Uterus (tissue), 4 donors: ENCODE results near the gene RIPK4. TPM values are rescaled to one million over a fixed set of nuclear protein-coding genes. Genes with fewer than 3 reads are reported as not detected.

Experiments
- DNase-seq, 2 donors: peaks; one replicate each; pipeline ENCODE4 v3.0.0-alpha.2; 2019 to 2020
- H3K27ac ChIP-seq, 2 donors: fragments of 200-600 bp; sonication (generic); 1 replicate in 1 of 2; 2 replicates in 1 of 2; pipeline ENCODE4 v1.5.1; 2016 to 2018
- H3K27me3 ChIP-seq, 2 donors: fragments of 200-600 bp; sonication (generic); one replicate each; pipeline ENCODE4 v1.5.1; 2018 to 2019; ENCODE audit warnings: control low read depth in 1 of 2
- H3K36me3 ChIP-seq, 2 donors: fragments of 200-600 bp; sonication (generic); one replicate each; pipeline ENCODE4 v1.5.1; 2019; ENCODE audit warnings: control low read depth in 1 of 2
- H3K4me1 ChIP-seq, 2 donors: fragments of 200-600 bp; sonication (generic); one replicate each; pipeline ENCODE4 v1.5.1; 2018 to 2019; ENCODE audit warnings: control low read depth in 1 of 2
- H3K4me3 ChIP-seq, 2 donors: fragments of 200-600 bp; sonication (generic); 1 replicate in 1 of 2; 2 replicates in 1 of 2; pipeline ENCODE4 v1.5.1; 2018 to 2019; ENCODE audit warnings: mild to moderate bottlenecking in 1 of 2
- H3K9me3 ChIP-seq, 2 donors: fragments of 200-600 bp; sonication (generic); one replicate each; pipeline ENCODE4 v1.5.1; 2019; ENCODE audit warnings: control low read depth in 1 of 2
- CTCF ChIP-seq, 4 experiments: fragments of 200-600 bp in 2 of 4; fragments of 450-650 bp in 2 of 4; sonication (generic) in 2 of 4; IDR thresholded peaks; one replicate each; pipeline ENCODE4 v1.5.1; 2016 to 2019; ENCODE audit warnings: antibody characterized with exemption in 4 of 4, mild to moderate bottlenecking in 2 of 4, moderate library complexity in 1 of 4
- POLR2A ChIP-seq, 2 donors: fragments of 450-650 bp; IDR thresholded peaks; one replicate each; pipeline ENCODE4 v1.6.1; 2016; ENCODE audit warnings: antibody characterized with exemption in 2 of 2, mild to moderate bottlenecking in 1 of 2, moderate library complexity in 1 of 2
- intact Hi-C: fragments of 100-400 bp; cut with DNase I; formaldehyde crosslinking; loops from one replicate; pipeline ENCODE4 v1.15.1; 2023; ENCODE audit warnings: low total_unique reads
- total RNA-seq, 4 donors: library from RNA; depleted of rRNA in 3 of 4; stranded (reverse); fragments of >200 nt in 3 of 4; gene quantifications; one replicate each; pipeline versions ENCODE4 v1.1.0 to v1.2.4, GENCODE V29; 2014 to 2023
- donor health status: DM: yes; HTN: yes; CAD: no.

Gene RIPK4
- total RNA-seq, 4 donors from 2014 or later, result 0.29 to 9.7 TPM; not detected in 2

GRCh38 chr21:41705546-41706262 lies 61.1 kb downstream of the RIPK4 start:
- H3K27ac ChIP-seq, result no peak overlapping the region
- DNase-seq, result no peak

GRCh38 chr21:41703857-41704501 lies 62.9 kb downstream of the RIPK4 start:
- Histone ChIP-seq H3K9me3 (no peaks in the 10 kb centered on the region), H3K27ac (no peak overlapping the region), H3K4me1 (no peaks in the 10 kb centered on the region), H3K36me3 (no peaks in the 10 kb centered on the region), H3K27me3 (no peaks in the 10 kb centered on the region), H3K4me3 (no peak overlapping the region)
- DNase-seq, result no peak
- intact Hi-C loops, result no loop called here
- TF ChIP-seq CTCF (IDR thresholded peaks at IDR 0.05) (no peak), POLR2A (IDR thresholded peaks at IDR 0.05) (no peak)

More at GRCh38 chr21:41705546-41706262, 61.1 kb downstream of the RIPK4 start:
- intact Hi-C loops, result no loop called here
- Histone ChIP-seq H3K9me3 (no peaks in the 10 kb centered on the region), H3K36me3 (no peaks in the 10 kb centered on the region), H3K4me3 (no peak overlapping the region), H3K4me1 (no peaks in the 10 kb centered on the region), H3K27me3 (no peaks in the 10 kb centered on the region)
- no peak for TF ChIP-seq POLR2A (IDR thresholded peaks at IDR 0.05)
- no peak for TF ChIP-seq CTCF (IDR thresholded peaks at IDR 0.05)

GRCh38 chr21:41701749-41702148 lies 65.1 kb downstream of the RIPK4 start:
- Histone ChIP-seq H3K4me3 (no peak overlapping the region), H3K27me3 (no peaks in the 10 kb centered on the region), H3K9me3 (no peaks in the 10 kb centered on the region), H3K27ac (no peak overlapping the region), H3K4me1 (no peaks in the 10 kb centered on the region), H3K36me3 (no peaks in the 10 kb centered on the region)
- TF ChIP-seq POLR2A (IDR thresholded peaks at IDR 0.05) (no peak), CTCF (IDR thresholded peaks at IDR 0.05) (no peak)
- DNase-seq, result no peak
- intact Hi-C loops, result no loop called here

GRCh38 chr21:41699311-41699710 lies 67.5 kb downstream of the RIPK4 start:
- Histone ChIP-seq H3K9me3 (no peaks in the 10 kb centered on the region), H3K36me3 (no peaks in the 10 kb centered on the region), H3K27ac (no peak overlapping the region), H3K4me3 (no peak overlapping the region), H3K4me1 (no peaks in the 10 kb centered on the region), H3K27me3 (no peaks in the 10 kb centered on the region)
- no peak for TF ChIP-seq CTCF (IDR thresholded peaks at IDR 0.05)
- TF ChIP-seq POLR2A (IDR thresholded peaks at IDR 0.05), result no peak
- intact Hi-C loops, result no loop called here
- DNase-seq, result no peak

GRCh38 chr21:41698071-41698470 lies 68.8 kb downstream of the RIPK4 start:
- TF ChIP-seq CTCF (IDR thresholded peaks at IDR 0.05) (no peak), POLR2A (IDR thresholded peaks at IDR 0.05) (no peak)
- no peaks in the 10 kb centered on the region for H3K36me3 ChIP-seq
- H3K9me3 ChIP-seq, result no peaks in the 10 kb centered on the region
- no peaks in the 10 kb centered on the region for H3K27me3 ChIP-seq
- H3K4me1 ChIP-seq, result no peaks in the 10 kb centered on the region
- H3K27ac ChIP-seq, result no peak overlapping the region
- intact Hi-C loops, result no loop called here
- H3K4me3 ChIP-seq, result no peak overlapping the region
- DNase-seq, result no peak
